ENCODE results near the gene CDK5RAP2.

The CDK5RAP2 gene

DNA sequence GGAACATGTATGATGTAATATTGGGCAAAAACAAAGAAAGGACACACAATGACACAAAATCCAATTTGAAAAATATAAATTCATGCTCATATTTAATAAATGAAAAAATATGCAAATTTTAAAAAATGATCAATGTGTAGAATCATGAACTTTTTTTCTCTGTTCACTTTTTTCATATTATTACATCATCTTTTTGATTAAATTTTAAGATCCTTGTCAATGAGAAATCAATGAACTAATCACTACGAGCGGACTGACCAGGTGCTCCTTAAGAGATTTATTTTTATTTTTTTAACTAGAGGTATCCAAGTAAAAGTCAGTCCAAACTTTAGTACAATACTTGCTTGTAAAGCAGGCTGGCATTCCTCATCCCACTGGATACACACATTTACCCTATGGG lies 174.1 kb downstream of the CDK5RAP2 start:
- in situ Hi-C loops (cut with HindIII; ENCODE audit: low sequenced_read_pairs): no loop called here

GRCh38 chr9:120405134-120405533 lies 174.8 kb downstream of the CDK5RAP2 start:
- in situ Hi-C loops (cut with HindIII; ENCODE audit: low sequenced_read_pairs): no loop called here

DNA sequence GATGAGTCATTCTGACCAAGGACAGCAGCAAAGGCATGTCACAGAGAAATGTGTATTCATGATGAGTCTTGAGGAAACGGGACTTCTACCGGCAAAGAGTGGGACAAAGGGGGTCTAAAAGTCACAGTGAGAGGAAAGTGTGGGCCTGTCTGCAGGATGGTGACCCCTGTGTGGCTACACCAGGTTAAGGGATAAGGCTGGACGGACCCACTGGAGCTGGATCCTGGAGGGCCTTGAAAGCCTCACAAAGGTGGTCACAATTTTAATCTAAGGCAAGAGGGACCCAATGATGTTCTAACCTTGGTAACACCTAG lies 176.5 kb downstream of the CDK5RAP2 start:
- in situ Hi-C loops (cut with HindIII; ENCODE audit: low sequenced_read_pairs): no loop called here

DNA sequence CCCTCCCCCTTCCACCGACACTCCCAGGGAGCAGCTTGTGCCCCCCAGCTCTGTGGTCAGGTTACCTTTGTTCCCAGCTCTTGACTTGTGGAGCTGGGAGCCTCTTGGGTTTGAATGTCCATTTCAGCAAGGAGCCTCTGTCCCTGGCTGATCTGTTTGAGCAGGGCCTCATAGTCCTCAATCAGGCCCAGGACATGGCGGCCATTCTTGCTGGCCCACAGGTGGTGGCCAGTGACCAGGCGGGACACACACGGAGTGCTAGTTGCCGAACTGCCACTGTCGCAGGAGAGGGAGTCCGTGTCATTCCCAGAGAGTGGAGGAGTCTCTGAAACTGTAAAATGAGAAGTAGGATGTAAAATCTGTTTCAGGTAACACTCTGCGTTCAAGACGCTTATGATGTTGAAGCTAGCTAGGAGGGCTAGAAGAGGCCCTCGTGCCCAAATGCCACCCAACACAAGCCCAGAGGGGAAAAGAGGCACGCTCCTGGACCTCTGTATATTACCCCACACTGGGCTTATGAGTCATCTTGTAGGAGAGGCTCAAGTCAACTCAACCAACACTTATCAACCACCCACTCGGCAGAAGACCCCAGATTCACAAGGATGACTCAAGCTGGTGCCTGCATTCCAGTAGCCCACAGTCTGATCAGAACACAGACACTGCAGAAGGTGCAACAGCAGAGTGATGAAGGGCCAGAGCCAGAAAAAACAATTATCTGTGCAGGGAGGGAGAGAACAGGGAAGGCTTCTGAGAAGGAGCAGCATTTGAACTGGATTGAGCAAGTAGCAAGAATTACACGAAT lies 177.0 kb downstream of the CDK5RAP2 start:
- in situ Hi-C loops (cut with HindIII; ENCODE audit: low sequenced_read_pairs): no loop called here

DNA sequence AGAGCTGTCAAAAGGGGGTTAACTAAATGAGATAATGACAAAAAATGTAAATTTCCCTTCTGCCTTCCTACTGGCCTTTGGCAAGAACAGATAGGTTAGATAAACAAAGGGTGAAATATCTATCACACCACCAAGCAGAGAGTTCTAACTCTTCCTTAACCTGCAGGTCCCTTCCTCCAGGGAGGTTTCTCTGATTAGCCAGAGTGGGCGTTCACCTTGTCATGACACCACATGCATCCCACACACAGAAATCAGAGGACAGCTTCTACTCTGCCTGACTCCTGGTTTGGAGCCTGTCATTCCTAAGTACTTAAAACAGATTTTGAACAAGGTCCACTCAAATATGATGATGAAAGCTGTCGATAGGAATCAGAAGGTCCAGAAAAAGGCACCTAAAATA lies 180.0 kb downstream of the CDK5RAP2 start:
- in situ Hi-C loops (cut with HindIII; ENCODE audit: low sequenced_read_pairs): no loop called here

DNA sequence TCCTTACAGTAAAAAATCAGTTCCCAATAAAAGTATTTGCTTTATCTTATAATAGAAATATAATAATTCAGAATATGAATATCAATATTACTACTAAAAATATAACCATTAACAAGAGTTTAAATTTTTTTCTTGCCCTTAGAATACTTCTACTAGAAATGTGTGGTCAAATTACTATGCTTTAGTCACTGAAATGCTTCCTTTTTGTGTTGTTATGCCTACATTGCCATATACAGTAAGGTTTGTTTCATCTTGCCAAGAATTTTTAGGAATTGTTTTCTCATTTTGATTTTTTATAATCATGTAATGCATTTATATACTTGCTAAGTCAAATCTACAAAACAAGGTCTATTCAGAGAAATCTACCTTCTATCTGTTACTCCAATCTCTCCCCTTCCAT lies 181.7 kb downstream of the CDK5RAP2 start:
- in situ Hi-C loops (cut with HindIII; ENCODE audit: low sequenced_read_pairs): no loop called here

GRCh38 chr9:120397453-120397852 lies 182.5 kb downstream of the CDK5RAP2 start:
- in situ Hi-C loops (cut with HindIII; ENCODE audit: low sequenced_read_pairs): no loop called here

DNA sequence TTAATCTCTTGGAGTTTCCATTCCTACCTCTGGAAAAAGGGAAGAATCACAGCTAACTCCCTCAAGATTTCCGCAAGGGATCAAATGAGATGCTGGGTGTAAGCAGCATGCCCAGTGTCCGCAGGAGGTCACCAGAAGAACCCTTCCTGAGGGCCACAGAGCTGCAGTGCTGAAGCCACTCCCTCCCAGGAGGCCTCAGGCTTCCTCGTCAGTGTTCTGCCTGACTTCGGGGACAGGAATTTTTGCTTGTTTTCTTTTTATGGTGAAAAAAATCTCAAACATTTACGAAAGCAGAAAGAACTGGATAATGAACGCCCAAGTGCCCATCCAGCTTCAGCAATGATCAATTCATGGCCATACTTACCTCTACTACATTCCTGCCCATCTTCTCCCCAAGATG lies 183.0 kb downstream of the CDK5RAP2 start:
- in situ Hi-C loops (cut with HindIII; ENCODE audit: low sequenced_read_pairs): no loop called here

DNA sequence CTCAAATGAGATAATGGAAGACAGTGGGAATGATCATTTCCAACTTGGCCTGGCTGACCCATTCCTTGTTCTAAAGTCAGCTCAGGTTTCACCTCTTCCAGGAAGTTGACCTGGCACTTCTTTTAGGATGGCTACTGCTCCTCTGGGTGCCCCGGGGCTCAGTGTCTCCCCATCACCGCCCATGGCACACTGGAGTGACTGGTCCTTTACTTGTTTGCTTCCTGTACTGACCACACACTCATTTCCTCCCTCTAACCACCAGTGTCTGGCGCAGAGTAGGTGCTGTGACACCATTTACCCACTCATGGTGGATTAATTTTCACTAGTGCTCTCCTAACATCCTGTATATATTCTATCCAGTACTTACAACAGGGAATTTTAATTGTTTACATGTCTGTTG lies 183.5 kb downstream of the CDK5RAP2 start:
- in situ Hi-C loops (cut with HindIII; ENCODE audit: low sequenced_read_pairs): no loop called here

GRCh38 chr9:120395376-120395775 lies 184.6 kb downstream of the CDK5RAP2 start:
- in situ Hi-C loops (cut with HindIII; ENCODE audit: low sequenced_read_pairs): no loop called here

- in situ Hi-C loops (cut with HindIII; ENCODE audit: low sequenced_read_pairs): no loop called here
Measured at GRCh38 chr9:120394058-120394669, 185.8 kb downstream of the CDK5RAP2 start.

GRCh38 chr9:120393386-120394057 lies 186.4 kb downstream of the CDK5RAP2 start:
- in situ Hi-C loops (cut with HindIII; ENCODE audit: low sequenced_read_pairs): no loop called here

DNA sequence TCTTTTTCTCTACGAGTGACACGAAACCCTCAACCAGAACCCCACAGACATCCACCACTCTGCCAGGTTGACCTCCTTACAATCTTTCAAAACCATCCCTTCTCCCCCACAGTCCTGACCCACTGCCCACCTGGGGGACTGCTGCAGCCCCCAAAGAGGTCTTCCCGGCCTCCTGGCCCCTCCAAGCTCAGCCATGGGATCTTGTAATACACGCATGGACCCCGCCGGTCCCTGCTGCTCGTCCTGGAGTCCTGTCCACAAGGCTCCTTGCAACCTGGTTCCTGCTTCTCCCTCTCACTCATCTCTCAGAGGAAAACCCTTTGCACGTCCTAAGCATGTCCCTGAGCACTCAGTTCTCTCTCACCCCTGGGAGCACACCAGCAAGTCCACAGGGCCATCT lies 187.3 kb downstream of the CDK5RAP2 start:
- in situ Hi-C loops (cut with HindIII; ENCODE audit: low sequenced_read_pairs): no loop called here

- in situ Hi-C loops (cut with HindIII; ENCODE audit: low sequenced_read_pairs): no loop called here
Measured at GRCh38 chr9:120392245-120392644, 187.7 kb downstream of the CDK5RAP2 start.

DNA sequence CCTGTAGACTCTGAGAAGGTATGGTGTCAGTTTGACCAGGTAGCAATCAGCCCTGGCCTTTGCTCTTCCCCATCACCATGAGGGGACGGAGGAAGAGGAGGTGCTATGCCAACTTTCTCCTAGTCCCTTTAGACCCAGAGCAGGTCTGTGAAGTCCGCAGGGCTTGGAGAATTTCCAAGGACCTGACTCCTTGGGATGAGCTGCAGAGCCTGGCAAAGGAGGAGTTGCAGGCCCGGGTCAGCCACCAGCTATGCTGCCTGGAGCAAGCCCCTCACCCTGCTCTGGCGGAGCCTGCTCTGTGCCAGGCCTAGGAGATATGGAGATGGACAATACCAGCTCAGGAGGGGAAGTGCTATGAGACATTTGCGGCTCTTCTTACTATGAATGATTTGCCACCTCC lies 188.3 kb downstream of the CDK5RAP2 start:
- in situ Hi-C loops (cut with HindIII; ENCODE audit: low sequenced_read_pairs): no loop called here

GRCh38 chr9:120390637-120391190 lies 189.3 kb downstream of the CDK5RAP2 start:
- in situ Hi-C loops (cut with HindIII; ENCODE audit: low sequenced_read_pairs): no loop called here

DNA sequence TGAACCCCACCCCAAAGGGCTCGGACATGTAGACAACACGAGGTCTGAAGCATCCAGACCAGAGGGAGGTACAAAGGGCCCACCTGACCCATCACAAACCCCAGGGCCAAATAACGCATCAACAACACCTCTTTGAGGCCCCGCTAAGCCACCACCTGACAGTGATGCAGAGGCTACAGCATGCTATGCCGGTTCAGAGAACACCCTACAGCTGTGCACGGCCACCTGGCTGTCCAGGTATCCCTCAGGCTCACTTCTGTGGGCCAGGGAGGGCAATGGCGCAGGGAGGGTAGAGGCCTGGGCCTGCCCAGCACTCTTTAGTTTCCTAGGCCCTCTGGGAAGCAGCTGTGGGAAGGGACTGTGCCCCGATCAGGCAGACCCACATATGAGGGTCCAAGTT lies 190.1 kb downstream of the CDK5RAP2 start:
- in situ Hi-C loops (cut with HindIII; ENCODE audit: low sequenced_read_pairs): no loop called here

- in situ Hi-C loops (cut with HindIII; ENCODE audit: low sequenced_read_pairs): no loop called here
Measured at GRCh38 chr9:120389300-120389699, 190.7 kb downstream of the CDK5RAP2 start.

- in situ Hi-C loops (cut with HindIII; ENCODE audit: low sequenced_read_pairs): no loop called here
Measured at GRCh38 chr9:120388003-120388855, 191.7 kb downstream of the CDK5RAP2 start.

GRCh38 chr9:120387257-120388002 lies 192.5 kb downstream of the CDK5RAP2 start:
- in situ Hi-C loops (cut with HindIII; ENCODE audit: low sequenced_read_pairs): no loop called here
